OCI-LY7 (cell line): ENCODE data around the gene CA12.

Experiments
- EZH2phosphoT487 ChIP-seq: fragments of 200-600 bp; sonication (generic); IDR thresholded peaks from 2 replicates; pipeline ENCODE4 v1.6.1; 2018; ENCODE audit warnings: low read depth, borderline replicate concordance, mild to moderate bottlenecking, mixed run types, antibody characterized with exemption, low read length, moderate library complexity, mixed read lengths
- TF ChIP-seq, protein P1 (sequence below): fragments of 200-600 bp; sonication (generic); conservative IDR thresholded peaks from 2 replicates; pipeline ENCODE4 v1.5.1; 2014; ENCODE audit warnings: mild to moderate bottlenecking, antibody characterized with exemption, low read length, moderate library complexity, mixed read lengths

DNA sequence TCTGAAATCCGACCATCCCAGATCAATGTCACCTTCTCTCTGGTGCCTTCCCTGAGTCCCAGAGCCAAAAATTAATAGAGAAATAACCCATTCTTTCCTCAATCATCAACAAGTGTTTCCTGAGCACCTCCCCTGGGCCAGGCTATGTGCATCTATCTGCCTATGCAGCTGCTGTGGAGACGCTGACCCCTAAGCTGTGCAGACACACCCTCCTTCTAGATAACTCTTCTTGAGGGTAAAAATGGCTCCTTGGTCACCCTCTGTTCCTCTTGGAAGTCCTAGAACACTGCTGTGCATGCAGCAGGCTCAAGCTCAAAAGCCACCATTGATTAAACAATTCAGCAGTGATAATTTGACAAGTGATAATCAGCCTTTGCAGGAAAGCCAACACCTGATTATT lies 18.4 kb downstream of the CA12 start:
- TF ChIP-seq, protein P1, sequence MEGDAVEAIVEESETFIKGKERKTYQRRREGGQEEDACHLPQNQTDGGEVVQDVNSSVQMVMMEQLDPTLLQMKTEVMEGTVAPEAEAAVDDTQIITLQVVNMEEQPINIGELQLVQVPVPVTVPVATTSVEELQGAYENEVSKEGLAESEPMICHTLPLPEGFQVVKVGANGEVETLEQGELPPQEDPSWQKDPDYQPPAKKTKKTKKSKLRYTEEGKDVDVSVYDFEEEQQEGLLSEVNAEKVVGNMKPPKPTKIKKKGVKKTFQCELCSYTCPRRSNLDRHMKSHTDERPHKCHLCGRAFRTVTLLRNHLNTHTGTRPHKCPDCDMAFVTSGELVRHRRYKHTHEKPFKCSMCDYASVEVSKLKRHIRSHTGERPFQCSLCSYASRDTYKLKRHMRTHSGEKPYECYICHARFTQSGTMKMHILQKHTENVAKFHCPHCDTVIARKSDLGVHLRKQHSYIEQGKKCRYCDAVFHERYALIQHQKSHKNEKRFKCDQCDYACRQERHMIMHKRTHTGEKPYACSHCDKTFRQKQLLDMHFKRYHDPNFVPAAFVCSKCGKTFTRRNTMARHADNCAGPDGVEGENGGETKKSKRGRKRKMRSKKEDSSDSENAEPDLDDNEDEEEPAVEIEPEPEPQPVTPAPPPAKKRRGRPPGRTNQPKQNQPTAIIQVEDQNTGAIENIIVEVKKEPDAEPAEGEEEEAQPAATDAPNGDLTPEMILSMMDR, result no peak
- no peak for TF ChIP-seq EZH2phosphoT487
